ENCODE data around the gene CXCR6.

- TF ChIP-seq POLR2A (IDR thresholded peaks at IDR 0.05; ENCODE audit: low read length) = no peak
- no peak for TF ChIP-seq GATA1 (IDR thresholded peaks at IDR 0.05; ENCODE audit: low read depth, low read length)
Observed at GRCh38 chr3:45905755-45906154, 37.5 kb upstream of the CXCR6 start.
